NCI-H2107 treated with DMSO at 0.1 percent for 48 hours (cell line): ENCODE data around the gene RBSN.

Source experiments
- DNase-seq: peaks from one replicate; lab custom pipeline; 2025; ENCODE audit not compliant: unreplicated experiment; lab: John Stamatoyannopoulos, UW

Gene RBSN

DNA sequence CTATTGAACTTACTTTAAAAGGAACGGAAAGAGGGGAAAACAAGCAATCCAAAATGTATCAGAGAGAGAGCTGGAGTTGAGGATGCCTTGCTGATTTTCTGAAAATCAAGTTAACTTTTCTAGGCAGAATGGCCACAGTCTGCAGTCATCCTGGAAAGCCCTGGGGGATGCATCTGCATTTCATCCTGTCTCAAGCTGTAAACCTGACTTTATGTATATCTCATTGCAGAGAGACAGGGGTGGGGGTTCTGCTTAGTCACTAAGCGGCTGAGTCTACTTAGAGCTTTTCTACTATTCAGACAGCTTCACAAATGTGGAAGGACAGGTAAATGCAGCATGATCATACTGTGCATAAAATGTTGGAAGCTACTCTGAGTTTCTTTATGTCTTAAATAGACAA, 75.2 kb downstream of the RBSN start:
- DNase-seq, result no peak

DNA sequence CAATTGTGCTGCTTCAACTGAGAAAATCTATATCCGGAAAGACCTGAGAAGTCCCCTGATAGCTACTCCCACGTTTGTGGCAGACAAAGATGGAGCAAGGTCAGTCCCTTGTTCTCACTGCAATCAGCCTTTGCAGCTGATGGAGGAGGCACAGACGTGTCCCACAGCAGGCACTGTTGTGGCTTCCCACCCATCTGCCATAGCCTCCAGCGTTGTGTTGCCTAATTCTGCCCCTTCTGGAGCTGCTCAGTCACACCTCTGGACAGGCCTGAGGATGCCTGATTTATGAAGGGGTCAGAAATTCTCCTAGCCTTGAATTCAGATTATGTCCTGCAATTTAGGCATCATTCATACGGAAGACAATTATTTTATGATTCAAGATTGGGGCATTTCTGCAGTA, 75.7 kb downstream of the RBSN start:
- no peak for DNase-seq
